Neural cell (in vitro differentiated cells): ENCODE data around the gene SRCIN1. TPM values are rescaled to one million over a fixed set of nuclear protein-coding genes. Genes with fewer than 3 reads are reported as not detected.

Experiments
- H2AFZ ChIP-seq: fragments of 200-600, 300-800 bp; sonication (generic), shearing (Covaris generic); 2 replicates; pipeline ENCODE4 v1.6.0; 2014; ENCODE audit warnings: low read depth, mild to moderate bottlenecking, antibody characterized with exemption, low read length, moderate library complexity
- H3F3A ChIP-seq: fragments of 200-600 bp; shearing (Covaris generic); 2 replicates; pipeline ENCODE4 v1.6.1; 2016; ENCODE audit warnings: mild to moderate bottlenecking, moderate library complexity, mixed read lengths, antibody characterized with exemption, low read length; ENCODE audit not compliant: insufficient read depth, poor library complexity, severe bottlenecking
- H3K27ac ChIP-seq: fragments of 200-600, 300-800 bp; sonication (generic), shearing (Covaris generic); 2 replicates; pipeline ENCODE4 v1.5.1; 2014; ENCODE audit warnings: mild to moderate bottlenecking, low read length, moderate library complexity
- H3K27me3 ChIP-seq: fragments of 300-800, 200-600 bp; sonication (generic), shearing (Covaris generic); 2 replicates; pipeline ENCODE4 v1.6.0; 2014; ENCODE audit warnings: mild to moderate bottlenecking, low read depth, low read length, moderate library complexity; ENCODE audit not compliant: insufficient read depth
- H3K36me3 ChIP-seq: fragments of 300-800, 200-600 bp; sonication (generic), shearing (Covaris generic); 2 replicates; pipeline ENCODE4 v1.5.1; 2014; ENCODE audit warnings: mild to moderate bottlenecking, antibody characterized with exemption, low read length, moderate library complexity; ENCODE audit not compliant: insufficient read depth
- H3K4me2 ChIP-seq: fragments of 300-800, 200-600 bp; sonication (generic), shearing (Covaris generic); 2 replicates; pipeline ENCODE4 v1.6.0; 2014; ENCODE audit warnings: mild to moderate bottlenecking, low read length
- H3K4me3 ChIP-seq: fragments of 300-800, 200-600 bp; sonication (generic), shearing (Covaris generic); 2 replicates; pipeline ENCODE4 v1.5.1; 2014; ENCODE audit warnings: mild to moderate bottlenecking, low read length, moderate library complexity
- H3K79me2 ChIP-seq: fragments of 200-600 bp; shearing (Covaris generic); replicated peaks from 2 replicates; pipeline ENCODE4 v1.6.0; 2014; ENCODE audit warnings: mild to moderate bottlenecking, low read length, moderate library complexity; ENCODE audit not compliant: insufficient read depth
- H3K9ac ChIP-seq: fragments of 300-800, 200-600 bp; sonication (generic), shearing (Covaris generic); 2 replicates; pipeline ENCODE4 v1.6.1; 2016; ENCODE audit warnings: mild to moderate bottlenecking, low read length, mixed read lengths
- H3K9me2 ChIP-seq: fragments of 200-600 bp; shearing (Covaris generic); 2 replicates; pipeline ENCODE4 v1.6.1; 2016; ENCODE audit warnings: mild to moderate bottlenecking, low read length, mixed read lengths; ENCODE audit not compliant: insufficient read depth
- H3K9me3 ChIP-seq: fragments of 200-600, 300-800 bp; sonication (generic), shearing (Covaris generic); 2 replicates; pipeline ENCODE4 v1.6.1; 2016; ENCODE audit warnings: mild to moderate bottlenecking, mixed run types, low read length, moderate library complexity, mixed read lengths
- H4K20me1 ChIP-seq: fragments of 200-600 bp; shearing (Covaris generic); 2 replicates; pipeline ENCODE4 v1.6.1; 2016; ENCODE audit warnings: mild to moderate bottlenecking, mixed run types; ENCODE audit not compliant: insufficient read depth
- EP300 ChIP-seq: fragments of 450-650 bp; conservative IDR thresholded peaks from 2 replicates; pipeline ENCODE4 v1.6.1; 2014; ENCODE audit warnings: antibody characterized with exemption, mild to moderate bottlenecking, moderate library complexity; ENCODE audit not compliant: poor library complexity, severe bottlenecking
- EZH2 ChIP-seq: fragments of 200-600, 300-800 bp; shearing (Covaris generic), sonication (generic); IDR thresholded peaks from 2 replicates; pipeline ENCODE4 v1.6.1; 2014; ENCODE audit warnings: antibody characterized with exemption, low read length, borderline replicate concordance, mild to moderate bottlenecking; ENCODE audit not compliant: insufficient read depth, poor library complexity, severe bottlenecking
- MXI1 ChIP-seq: fragments of 450-650 bp; conservative IDR thresholded peaks from 2 replicates; pipeline ENCODE4 v1.6.1; 2014; ENCODE audit warnings: antibody characterized with exemption, mild to moderate bottlenecking; ENCODE audit not compliant: poor library complexity, severe bottlenecking
- POLR2AphosphoS5 ChIP-seq: IDR thresholded peaks from 2 replicates; pipeline ENCODE4 v1.6.1; 2012
- RAD21 ChIP-seq: fragments of 450-650 bp; conservative IDR thresholded peaks from 2 replicates; pipeline ENCODE4 v1.6.1; 2014; ENCODE audit warnings: antibody characterized with exemption, mild to moderate bottlenecking, moderate library complexity
- SMC3 ChIP-seq: fragments of 450-650 bp; conservative IDR thresholded peaks from 2 replicates; pipeline ENCODE4 v1.6.1; 2014; ENCODE audit warnings: antibody characterized with exemption, mild to moderate bottlenecking, moderate library complexity; ENCODE audit not compliant: poor library complexity
- TAF1 ChIP-seq: IDR thresholded peaks from 2 replicates; pipeline ENCODE4 v1.6.1; 2012; ENCODE audit warnings: low read depth
- polyA plus RNA-seq: library from polyadenylated mRNA; depleted of rRNA; stranded (reverse); fragments of >200 nt; gene quantifications from 2 replicates; pipeline ENCODE4 v1.2.3, GENCODE V29; 2014
- TF ChIP-seq, protein P1 (sequence below): fragments of 450-650 bp; IDR thresholded peaks from 2 replicates; pipeline ENCODE4 v1.5.1; 2014; ENCODE audit warnings: antibody characterized with exemption, mild to moderate bottlenecking, moderate library complexity; ENCODE audit not compliant: poor library complexity, severe bottlenecking
- TF ChIP-seq, protein P2 (sequence below): IDR thresholded peaks from 2 replicates; pipeline ENCODE4 v1.6.1; 2012; ENCODE audit warnings: borderline replicate concordance

The SRCIN1 gene
- polyA plus RNA-seq, 1 donor from 2014 or later: 18.0 TPM

DNA sequence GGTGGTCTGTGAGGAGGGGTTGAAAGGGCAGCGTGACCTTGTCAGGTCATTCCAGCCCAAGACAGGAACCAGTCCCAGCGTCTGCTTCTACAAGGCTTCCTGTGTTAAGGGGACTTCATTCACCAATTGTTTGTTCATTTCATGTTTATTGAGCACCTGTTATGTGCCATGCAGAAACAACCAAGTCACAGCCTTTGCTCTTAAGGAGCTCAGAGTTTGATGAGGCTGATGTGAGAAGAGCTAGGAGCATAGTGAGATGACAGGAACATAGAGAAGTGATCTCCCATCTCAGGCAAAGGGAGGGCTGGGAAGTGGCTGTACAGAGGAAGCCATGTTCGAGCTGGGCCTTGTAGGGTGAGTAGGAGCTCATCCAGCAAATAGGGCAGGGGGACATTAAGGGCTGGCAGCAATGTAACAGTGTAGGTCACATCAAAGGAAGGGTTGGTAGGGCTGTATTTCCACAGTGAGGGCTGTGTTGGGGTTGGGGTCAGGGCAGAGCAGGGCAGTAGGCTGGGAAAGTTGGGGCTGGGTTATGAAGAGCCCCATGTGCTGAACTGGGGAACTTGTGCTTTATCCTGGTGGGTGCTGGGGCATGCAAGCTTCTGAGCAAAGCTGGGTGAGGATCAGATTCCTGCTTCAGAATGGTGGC lies 97.7 kb downstream of the SRCIN1 start:
- no peaks in the 10 kb centered on the region for H3K36me3 ChIP-seq
- TF ChIP-seq POLR2AphosphoS5 (no peak), MXI1 (no peak), EP300 (no peak), EZH2 (no peak), TAF1 (no peak), RAD21 (no peak), SMC3 (no peak)
- TF ChIP-seq, protein P1, sequence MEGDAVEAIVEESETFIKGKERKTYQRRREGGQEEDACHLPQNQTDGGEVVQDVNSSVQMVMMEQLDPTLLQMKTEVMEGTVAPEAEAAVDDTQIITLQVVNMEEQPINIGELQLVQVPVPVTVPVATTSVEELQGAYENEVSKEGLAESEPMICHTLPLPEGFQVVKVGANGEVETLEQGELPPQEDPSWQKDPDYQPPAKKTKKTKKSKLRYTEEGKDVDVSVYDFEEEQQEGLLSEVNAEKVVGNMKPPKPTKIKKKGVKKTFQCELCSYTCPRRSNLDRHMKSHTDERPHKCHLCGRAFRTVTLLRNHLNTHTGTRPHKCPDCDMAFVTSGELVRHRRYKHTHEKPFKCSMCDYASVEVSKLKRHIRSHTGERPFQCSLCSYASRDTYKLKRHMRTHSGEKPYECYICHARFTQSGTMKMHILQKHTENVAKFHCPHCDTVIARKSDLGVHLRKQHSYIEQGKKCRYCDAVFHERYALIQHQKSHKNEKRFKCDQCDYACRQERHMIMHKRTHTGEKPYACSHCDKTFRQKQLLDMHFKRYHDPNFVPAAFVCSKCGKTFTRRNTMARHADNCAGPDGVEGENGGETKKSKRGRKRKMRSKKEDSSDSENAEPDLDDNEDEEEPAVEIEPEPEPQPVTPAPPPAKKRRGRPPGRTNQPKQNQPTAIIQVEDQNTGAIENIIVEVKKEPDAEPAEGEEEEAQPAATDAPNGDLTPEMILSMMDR: no peak
- TF ChIP-seq, protein P2, sequence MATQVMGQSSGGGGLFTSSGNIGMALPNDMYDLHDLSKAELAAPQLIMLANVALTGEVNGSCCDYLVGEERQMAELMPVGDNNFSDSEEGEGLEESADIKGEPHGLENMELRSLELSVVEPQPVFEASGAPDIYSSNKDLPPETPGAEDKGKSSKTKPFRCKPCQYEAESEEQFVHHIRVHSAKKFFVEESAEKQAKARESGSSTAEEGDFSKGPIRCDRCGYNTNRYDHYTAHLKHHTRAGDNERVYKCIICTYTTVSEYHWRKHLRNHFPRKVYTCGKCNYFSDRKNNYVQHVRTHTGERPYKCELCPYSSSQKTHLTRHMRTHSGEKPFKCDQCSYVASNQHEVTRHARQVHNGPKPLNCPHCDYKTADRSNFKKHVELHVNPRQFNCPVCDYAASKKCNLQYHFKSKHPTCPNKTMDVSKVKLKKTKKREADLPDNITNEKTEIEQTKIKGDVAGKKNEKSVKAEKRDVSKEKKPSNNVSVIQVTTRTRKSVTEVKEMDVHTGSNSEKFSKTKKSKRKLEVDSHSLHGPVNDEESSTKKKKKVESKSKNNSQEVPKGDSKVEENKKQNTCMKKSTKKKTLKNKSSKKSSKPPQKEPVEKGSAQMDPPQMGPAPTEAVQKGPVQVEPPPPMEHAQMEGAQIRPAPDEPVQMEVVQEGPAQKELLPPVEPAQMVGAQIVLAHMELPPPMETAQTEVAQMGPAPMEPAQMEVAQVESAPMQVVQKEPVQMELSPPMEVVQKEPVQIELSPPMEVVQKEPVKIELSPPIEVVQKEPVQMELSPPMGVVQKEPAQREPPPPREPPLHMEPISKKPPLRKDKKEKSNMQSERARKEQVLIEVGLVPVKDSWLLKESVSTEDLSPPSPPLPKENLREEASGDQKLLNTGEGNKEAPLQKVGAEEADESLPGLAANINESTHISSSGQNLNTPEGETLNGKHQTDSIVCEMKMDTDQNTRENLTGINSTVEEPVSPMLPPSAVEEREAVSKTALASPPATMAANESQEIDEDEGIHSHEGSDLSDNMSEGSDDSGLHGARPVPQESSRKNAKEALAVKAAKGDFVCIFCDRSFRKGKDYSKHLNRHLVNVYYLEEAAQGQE: no peak
- no peak overlapping the region for H3K27ac ChIP-seq

DNA sequence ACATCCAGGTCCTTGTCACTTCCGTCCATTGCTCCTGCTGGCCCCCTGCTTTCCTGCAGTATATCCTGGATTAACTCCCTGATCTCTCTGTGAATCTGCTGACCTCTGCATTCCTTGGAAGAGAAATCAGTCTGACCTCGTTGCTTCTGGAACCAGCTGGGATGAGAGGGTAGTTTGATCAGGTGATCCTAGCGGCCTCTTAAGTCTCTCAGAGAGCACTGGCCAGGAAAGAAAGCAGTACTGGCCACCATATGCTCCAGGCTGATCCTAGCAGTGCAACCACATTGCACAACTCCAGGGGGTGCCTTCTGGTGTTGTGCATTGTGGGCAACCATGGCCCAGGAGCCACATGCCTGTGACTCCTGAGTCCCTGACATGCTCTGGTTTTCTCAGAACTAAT lies 98.3 kb downstream of the SRCIN1 start:
- Histone ChIP-seq H3K79me2 (no peaks in the 10 kb centered on the region), H3K4me3 (no peak overlapping the region), H3F3A (no peaks in the 10 kb centered on the region), H3K9ac (no peak overlapping the region), H2AFZ (no peak overlapping the region), H3K9me2 (no peaks in the 10 kb centered on the region), H3K4me2 (no peak overlapping the region), H3K27ac (no peak overlapping the region), H3K36me3 (no peaks in the 10 kb centered on the region), H4K20me1 (no peaks in the 10 kb centered on the region), H3K9me3 (no peaks in the 10 kb centered on the region), H3K27me3 (peaks cover 41% of the 10 kb centered on the region)
- no peak for TF ChIP-seq EZH2

More for the DNA sequence above, 97.7 kb downstream of the SRCIN1 start:
- Histone ChIP-seq H4K20me1 (no peaks in the 10 kb centered on the region), H2AFZ (no peak overlapping the region), H3K27me3 (peaks cover 44% of the 10 kb centered on the region), H3F3A (no peaks in the 10 kb centered on the region), H3K9ac (no peak overlapping the region), H3K4me3 (no peak overlapping the region), H3K9me2 (no peaks in the 10 kb centered on the region), H3K4me2 (no peak overlapping the region), H3K79me2 (no peaks in the 10 kb centered on the region), H3K9me3 (no peaks in the 10 kb centered on the region)

DNA sequence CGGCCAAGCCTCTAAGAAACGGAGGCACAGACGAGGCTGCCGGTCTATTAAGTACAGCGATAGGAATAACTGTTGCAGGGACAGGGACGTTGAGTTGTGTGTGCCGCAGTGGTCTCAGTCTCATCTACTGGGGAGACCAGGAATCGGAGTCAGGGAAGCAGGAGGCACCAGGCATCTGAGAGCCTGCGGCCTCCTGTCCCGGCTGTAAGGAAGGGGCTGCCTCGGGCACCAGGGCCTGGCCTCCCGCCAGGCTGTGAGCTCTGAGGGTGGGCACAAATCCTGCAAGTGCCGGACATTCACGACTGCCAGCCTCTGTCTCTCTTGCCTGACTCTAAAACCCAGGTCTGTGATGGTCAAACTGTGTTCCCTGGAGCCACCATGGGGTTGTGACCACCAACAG lies 101.5 kb downstream of the SRCIN1 start:
- H3K27ac ChIP-seq: no peak overlapping the region
- H3K4me3 ChIP-seq: no peak overlapping the region
- no peak for TF ChIP-seq SMC3
- TF ChIP-seq EP300: no peak
- TF ChIP-seq MXI1: no peak
- TF ChIP-seq RAD21: no peak
- TF ChIP-seq, protein P2: no peak
- no peak for TF ChIP-seq TAF1
- no peak for TF ChIP-seq EZH2
- no peak for TF ChIP-seq POLR2AphosphoS5
- TF ChIP-seq, protein P1: no peak
- no peak overlapping the region for H3K9ac ChIP-seq
- peaks cover 11% of the 10 kb centered on the region for H3K27me3 ChIP-seq
- H3K36me3 ChIP-seq: no peaks in the 10 kb centered on the region
- H3K9me2 ChIP-seq: no peaks in the 10 kb centered on the region
- no peak overlapping the region for H3K4me2 ChIP-seq
- H4K20me1 ChIP-seq: no peaks in the 10 kb centered on the region
- H2AFZ ChIP-seq: no peak overlapping the region
- H3K79me2 ChIP-seq: no peaks in the 10 kb centered on the region
- H3F3A ChIP-seq: no peaks in the 10 kb centered on the region
- H3K9me3 ChIP-seq: no peaks in the 10 kb centered on the region
